Measurements from ENCODE around the gene AAMP.

DNA sequence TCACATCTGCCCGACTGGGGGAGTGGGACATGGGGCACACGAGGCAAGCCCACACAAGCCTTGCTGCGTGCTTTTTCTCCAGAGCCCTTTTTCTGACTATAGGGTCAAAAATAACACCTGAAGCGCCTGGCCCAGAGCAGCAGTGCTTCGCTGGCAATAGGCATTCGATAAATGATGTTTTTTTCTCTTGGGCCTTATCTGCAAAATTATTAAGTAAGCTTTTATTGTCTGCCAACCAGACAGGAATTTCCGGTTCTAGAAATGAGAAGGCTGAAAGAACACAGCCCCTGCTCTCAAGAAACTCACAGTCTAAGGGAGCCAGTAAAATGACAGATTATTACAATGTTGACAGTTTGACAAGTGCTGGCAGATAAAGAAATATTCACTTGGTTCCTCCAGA is 25.1 kb upstream of the AAMP start:
- TF ChIP-seq, protein P1, sequence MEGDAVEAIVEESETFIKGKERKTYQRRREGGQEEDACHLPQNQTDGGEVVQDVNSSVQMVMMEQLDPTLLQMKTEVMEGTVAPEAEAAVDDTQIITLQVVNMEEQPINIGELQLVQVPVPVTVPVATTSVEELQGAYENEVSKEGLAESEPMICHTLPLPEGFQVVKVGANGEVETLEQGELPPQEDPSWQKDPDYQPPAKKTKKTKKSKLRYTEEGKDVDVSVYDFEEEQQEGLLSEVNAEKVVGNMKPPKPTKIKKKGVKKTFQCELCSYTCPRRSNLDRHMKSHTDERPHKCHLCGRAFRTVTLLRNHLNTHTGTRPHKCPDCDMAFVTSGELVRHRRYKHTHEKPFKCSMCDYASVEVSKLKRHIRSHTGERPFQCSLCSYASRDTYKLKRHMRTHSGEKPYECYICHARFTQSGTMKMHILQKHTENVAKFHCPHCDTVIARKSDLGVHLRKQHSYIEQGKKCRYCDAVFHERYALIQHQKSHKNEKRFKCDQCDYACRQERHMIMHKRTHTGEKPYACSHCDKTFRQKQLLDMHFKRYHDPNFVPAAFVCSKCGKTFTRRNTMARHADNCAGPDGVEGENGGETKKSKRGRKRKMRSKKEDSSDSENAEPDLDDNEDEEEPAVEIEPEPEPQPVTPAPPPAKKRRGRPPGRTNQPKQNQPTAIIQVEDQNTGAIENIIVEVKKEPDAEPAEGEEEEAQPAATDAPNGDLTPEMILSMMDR (IDR thresholded peaks at IDR 0.05; ENCODE audit: poor library complexity) = no peak
- TF ChIP-seq EZH2 (IDR thresholded peaks at IDR 0.05; ENCODE audit: borderline replicate concordance) (no peak), EZH2phosphoT487 (IDR thresholded peaks at IDR 0.05; ENCODE audit: low read depth, severe bottlenecking, unreplicated experiment) (no peak)

Measured in hepatocyte (in vitro differentiated cells).